ENCODE data around the gene PLA2G15.

DNA sequence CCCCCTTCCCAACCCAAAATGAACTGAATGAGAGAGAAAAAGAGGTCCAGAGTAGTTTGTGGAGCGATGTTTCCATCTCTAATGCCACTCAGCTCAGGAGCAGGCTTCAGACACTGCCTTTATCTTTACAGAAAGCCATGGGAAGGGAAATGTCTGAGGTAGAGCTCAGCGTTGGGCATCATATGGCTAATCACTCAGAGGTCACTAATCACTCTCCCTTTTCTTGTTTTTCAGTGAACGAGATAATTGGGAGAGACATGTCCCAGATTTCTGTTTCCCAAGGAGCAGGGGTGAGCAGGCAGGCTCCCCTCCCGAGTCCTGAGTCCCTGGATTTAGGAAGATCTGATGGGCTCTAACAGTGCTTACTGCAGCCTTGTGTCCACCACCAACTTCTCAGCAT, 19.1 kb upstream of the PLA2G15 start:
- TF ChIP-seq, protein P1, sequence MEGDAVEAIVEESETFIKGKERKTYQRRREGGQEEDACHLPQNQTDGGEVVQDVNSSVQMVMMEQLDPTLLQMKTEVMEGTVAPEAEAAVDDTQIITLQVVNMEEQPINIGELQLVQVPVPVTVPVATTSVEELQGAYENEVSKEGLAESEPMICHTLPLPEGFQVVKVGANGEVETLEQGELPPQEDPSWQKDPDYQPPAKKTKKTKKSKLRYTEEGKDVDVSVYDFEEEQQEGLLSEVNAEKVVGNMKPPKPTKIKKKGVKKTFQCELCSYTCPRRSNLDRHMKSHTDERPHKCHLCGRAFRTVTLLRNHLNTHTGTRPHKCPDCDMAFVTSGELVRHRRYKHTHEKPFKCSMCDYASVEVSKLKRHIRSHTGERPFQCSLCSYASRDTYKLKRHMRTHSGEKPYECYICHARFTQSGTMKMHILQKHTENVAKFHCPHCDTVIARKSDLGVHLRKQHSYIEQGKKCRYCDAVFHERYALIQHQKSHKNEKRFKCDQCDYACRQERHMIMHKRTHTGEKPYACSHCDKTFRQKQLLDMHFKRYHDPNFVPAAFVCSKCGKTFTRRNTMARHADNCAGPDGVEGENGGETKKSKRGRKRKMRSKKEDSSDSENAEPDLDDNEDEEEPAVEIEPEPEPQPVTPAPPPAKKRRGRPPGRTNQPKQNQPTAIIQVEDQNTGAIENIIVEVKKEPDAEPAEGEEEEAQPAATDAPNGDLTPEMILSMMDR (IDR thresholded peaks at IDR 0.05; ENCODE audit: poor library complexity) = no peak
- TF ChIP-seq EZH2 (IDR thresholded peaks at IDR 0.05; ENCODE audit: borderline replicate concordance) = no peak
- TF ChIP-seq EZH2phosphoT487 (IDR thresholded peaks at IDR 0.05; ENCODE audit: low read depth, severe bottlenecking, unreplicated experiment) = no peak

Measured in hepatocyte (in vitro differentiated cells).